Measurements from ENCODE around the gene RHNO1.

The RHNO1 gene, protein sequence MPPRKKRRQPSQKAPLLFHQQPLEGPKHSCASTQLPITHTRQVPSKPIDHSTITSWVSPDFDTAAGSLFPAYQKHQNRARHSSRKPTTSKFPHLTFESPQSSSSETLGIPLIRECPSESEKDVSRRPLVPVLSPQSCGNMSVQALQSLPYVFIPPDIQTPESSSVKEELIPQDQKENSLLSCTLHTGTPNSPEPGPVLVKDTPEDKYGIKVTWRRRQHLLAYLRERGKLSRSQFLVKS

DNA sequence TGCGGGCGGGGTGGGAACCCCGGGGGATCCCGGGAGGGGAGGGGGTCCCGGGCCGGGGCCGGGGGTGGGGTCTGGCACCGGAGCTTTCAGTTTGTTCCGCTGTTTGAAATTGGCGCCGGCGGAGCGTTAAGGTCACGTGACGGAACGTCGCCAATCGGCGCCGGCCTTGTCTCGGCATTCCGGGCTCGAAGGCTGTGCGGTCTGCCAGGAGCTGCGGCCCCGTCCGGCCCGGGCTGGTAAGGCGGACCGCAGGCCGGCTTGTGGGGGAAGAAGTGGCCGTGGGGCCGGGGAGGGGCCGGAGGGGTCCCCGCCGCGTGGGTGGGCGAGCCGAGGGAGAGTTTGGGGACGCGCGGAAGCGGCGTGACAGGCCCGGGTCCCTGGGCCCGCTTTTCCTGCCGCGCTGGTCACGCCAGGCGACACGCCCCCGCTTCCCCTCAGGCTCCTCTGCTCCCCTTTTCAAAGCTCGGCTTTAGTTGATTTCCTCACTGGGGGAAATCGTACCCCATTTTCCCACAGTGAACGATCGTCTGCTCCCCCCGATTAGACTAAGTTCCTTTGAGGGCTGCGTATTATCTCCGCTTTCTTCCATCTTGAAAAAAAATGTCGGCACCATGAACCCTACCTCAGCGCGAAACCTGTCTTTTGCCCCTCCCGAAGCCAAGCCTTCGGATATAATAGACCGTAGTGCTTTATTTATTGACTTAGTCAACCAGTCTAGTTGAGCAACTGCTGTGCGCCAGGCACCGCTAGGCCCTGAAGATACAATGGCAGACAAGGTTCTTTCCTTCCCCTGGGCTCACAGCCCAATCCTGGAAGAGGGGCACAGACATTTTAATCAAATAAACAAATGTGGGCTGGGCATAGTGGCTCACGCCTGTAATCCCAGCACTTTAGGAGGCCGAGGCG, at the start of gene RHNO1, which contains the start of gene FOXM1:
RHNO1 (plus strand) TSS at position 177 of the 906 bp plus-strand sequence. CDS start 8,144 bp downstream, outside the sequence.
FOXM1 (minus strand) TSS at position 128 of the 906 bp plus-strand sequence. CDS start 2,696 bp downstream, outside the sequence.
- peak; percentile 79 for DNase-seq

GRCh38 chr12:2829275-2829674, 47.7 kb upstream of the RHNO1 start:
- no peak for DNase-seq

GRCh38 chr12:2832550-2833127, 44.4 kb upstream of the RHNO1 start:
- no peak for DNase-seq

- DNase-seq = no peak
Measured at GRCh38 chr12:2833327-2833726, 43.7 kb upstream of the RHNO1 start.

DNA sequence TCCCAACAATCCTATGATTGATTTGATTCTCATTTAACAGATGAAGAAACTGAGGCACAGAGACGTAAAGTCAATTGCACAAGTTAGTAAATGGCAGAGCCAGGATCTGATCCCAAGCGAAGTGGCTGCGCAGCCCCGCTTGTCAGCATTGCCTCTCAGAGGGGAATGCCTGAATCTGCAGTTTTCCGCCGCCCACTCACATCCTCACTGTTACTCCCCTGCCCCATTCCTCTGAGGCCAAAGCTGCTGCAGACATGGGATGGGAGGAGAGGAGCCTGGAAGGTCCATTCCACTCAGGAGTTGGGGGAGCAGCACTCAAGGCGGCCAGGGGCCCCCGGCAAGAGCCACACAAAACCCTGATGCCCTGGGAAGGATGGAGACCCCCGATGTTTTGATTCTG, 43.2 kb upstream of the RHNO1 start:
- DNase-seq = no peak

GRCh38 chr12:2834581-2835491, 42.2 kb upstream of the RHNO1 start, which contains the start of gene NRIP2:
Gene NRIP2 (minus strand): TSS chr12:2835035. CDS start chr12:2834983, 52 bp downstream.
- no peak for DNase-seq

DNA sequence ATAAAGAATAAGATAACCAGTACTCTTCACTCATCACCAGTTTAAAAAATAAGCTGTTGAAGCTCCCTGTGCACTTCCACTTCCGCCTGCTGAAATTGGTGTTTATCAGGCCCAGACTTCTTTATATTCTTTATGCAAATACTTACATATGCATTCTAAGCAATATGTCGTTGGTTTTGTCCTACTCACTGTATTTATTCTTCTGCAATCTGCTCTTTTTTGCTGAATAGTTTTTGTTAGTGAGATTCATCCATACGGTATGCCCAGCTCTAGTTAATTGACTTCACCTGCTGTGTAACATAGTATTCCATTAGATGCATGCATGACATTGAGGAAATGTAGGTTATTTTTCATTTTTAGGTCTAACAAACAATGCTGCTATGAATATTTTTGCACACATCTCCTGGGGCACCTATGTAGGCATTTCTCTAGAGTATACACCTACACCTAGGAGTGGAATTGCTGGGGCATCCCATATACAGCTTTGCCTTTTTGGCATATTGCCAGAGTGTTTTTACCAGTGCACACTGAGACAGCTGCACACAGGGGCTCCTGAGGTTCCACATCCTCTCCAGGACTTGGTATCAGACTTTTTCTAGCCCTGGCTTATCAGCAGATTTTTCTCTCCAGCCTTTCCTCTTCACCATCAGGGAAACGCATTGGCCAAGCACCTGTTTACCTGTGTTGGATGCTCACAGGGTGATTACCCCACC, 41.2 kb upstream of the RHNO1 start:
- DNase-seq = no peak

- no peak for DNase-seq
Measured at GRCh38 chr12:2836574-2836973, 40.4 kb upstream of the RHNO1 start.

DNA sequence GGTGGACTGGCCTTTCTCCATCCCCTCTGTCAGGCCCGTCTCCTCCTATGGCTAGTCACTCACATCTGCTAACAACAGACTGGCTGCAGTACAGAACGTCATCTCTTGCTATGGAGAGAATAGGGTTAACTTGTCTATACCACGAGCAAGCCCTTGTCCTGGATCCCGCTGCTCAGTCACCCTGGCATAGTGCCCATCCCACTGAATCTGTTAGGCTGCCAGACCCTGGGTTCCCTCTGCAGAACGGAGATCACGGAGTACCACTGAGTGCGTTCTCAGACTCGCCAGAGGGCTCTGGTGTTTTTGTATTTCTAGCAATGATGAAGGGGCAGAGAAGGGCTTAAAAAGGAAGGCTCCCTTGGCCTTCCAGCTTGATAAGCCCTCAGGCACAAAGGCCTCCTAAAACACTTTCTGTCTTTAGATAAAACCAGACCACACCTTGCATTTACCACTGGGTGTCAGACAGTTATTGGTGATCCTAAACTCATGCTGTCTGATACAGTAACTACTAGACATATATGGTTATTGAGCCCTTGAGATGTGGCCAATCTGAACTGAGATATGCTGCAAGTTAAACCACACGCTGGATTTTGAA, 35.9 kb upstream of the RHNO1 start:
- DNase-seq = no peak

- DNase-seq = no peak
Measured at GRCh38 chr12:2842948-2843347, 34.1 kb upstream of the RHNO1 start.

GRCh38 chr12:2844786-2845185, 32.2 kb upstream of the RHNO1 start:
- no peak for DNase-seq

DNA sequence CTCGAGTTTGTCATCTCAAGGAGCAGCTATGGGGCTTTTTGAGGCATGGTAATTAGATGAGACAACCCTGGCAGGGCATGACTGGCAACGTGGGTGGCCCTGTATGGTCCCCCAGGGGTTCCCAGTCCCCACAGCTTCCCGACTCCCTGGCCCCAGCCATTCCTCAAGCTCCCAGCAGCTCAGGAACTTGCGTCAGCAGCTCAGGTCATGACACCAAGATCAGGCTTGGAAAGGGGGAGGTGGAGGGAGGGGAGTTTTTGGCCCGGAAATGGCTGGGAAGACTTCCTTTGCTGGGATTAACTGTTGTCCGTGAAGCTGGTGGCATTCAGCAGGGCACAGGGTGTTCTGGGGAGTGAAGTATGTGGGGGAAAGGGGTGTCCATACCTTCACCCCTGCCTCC, 31.7 kb upstream of the RHNO1 start:
- no peak for DNase-seq

- no peak for DNase-seq
Measured at GRCh38 chr12:2851931-2852330, 25.1 kb upstream of the RHNO1 start.

DNA sequence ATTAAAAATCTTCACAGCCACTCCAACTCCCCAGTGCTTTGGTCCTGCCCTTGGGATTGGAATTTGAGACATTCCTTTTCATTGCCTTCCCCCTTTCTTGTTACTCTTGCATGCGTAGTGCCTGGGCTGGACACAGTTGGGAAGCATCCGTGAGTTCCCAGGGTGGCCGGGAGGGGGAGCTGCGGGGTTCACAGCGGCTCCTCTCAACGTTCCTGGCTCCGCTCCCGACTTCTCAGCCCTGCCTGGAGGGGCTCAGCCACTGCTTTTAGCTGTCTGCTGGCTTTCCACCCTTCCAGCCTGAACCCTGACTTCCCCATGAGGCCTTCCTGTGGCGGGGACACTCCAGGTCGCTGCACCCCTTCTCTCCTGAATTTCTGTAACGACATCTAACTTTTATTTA, 23.4 kb upstream of the RHNO1 start:
- DNase-seq = peak; percentile 15

- DNase-seq = no peak
Measured at GRCh38 chr12:2854669-2855453, 22.2 kb upstream of the RHNO1 start.

DNA sequence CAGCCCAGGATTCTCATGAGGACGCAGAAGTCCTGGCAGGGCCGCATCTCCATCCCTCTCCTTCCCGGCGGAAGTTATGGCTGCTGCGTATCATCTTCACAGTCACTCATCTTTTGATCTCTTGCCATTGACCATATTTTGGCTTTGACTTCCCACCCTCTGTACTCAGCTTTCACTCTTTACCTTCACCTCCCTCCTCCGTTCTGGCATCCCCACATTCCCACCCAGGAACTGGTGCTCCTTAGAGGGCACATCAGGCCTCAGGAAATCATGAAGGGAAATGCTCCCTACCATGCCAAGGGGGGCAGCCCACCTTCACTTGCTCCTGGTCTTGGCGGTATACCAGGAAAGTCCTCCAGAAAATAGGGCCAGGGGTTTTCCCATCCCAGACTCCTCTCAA, 21.5 kb upstream of the RHNO1 start:
- DNase-seq = no peak

DNA sequence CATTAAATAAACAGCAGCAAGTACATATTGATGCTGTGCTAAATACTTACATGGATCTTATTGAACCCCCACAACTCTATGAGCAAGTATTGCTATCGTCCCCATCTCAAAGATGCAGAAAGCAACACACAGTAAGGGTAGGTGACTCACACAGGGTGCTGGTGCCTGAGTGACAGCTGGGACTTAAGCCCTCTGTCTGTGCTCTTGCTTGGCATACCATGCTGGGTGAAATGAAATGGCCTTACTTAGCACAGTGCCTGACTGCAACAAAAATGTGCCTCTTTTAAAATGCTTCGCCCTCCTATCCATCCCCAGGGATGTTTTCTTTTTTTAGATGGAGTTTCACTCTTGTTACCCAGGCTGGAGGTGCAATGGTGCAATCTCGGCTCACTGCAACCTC, 21.0 kb upstream of the RHNO1 start:
- no peak for DNase-seq

DNA sequence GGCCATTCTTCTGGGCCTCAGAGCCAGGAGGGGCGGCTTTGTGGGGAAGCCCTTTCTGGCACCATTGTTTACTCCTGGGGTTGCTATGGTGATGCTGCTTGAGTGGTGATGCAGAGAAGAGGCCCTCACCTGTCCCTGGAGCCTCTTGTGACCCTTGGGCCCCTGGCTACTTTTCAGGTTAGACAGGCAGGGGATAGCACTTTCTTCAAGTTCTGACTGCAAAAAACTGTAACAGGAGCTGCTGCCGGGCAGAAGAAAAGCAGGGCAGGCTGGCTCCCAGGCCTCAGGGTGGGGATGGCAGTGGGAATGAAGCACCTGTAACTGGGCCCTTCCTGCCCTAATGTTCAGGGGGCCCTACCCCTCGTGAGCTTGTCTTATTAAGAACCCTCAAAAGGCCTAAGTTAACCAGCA, 20.0 kb upstream of the RHNO1 start, which contains the start of gene TEX52:
TEX52 (minus strand) TSS at position 19 of the 411 bp plus-strand sequence; CDS start at position 6, 13 bp downstream.
- no peak for DNase-seq

GRCh38 chr12:2857576-2857975, 19.4 kb upstream of the RHNO1 start:
- no peak for DNase-seq

GRCh38 chr12:2858334-2858733, 18.7 kb upstream of the RHNO1 start:
- DNase-seq = no peak

Measured in activated CD4-positive, alpha-beta T cell treated with anti-CD3 and anti-CD28 coated beads for 1 hour (primary cell).